H1 (cell line): Measurements from ENCODE around the gene ZNF599. TPM values are rescaled to one million over a fixed set of nuclear protein-coding genes. Genes with fewer than 3 reads are reported as not detected.

Experiments
- ASH2L ChIP-seq: fragments of 200-600, 300-600 bp; sonication (generic); IDR thresholded peaks from one replicate; pipeline ENCODE4 v1.7.1; 2017; ENCODE audit warnings: low read length
- EZH2 ChIP-seq: fragments of 200-600 bp; sonication (generic); IDR thresholded peaks from 2 replicates; pipeline ENCODE4 v1.7.1; 2012; ENCODE audit warnings: low read depth, mild to moderate bottlenecking, moderate library complexity, low read length, inconsistent platforms; ENCODE audit not compliant: severe bottlenecking
- HDAC2 ChIP-seq, 2 experiments: fragments of 300-600 bp in 1 of 2; sonication (generic) in 1 of 2; IDR thresholded peaks; 2 replicates each; pipeline ENCODE4 v1.6.1; 2011 to 2012; ENCODE audit warnings: low read depth in 2 of 2, low read length in 2 of 2, mild to moderate bottlenecking in 2 of 2, moderate library complexity in 2 of 2, borderline replicate concordance in 1 of 2, inconsistent platforms in 1 of 2
- KDM5A ChIP-seq: fragments of 200-600 bp; IDR thresholded peaks from 2 replicates; pipeline ENCODE4 v1.7.1; 2012; ENCODE audit warnings: mild to moderate bottlenecking, low read length, inconsistent platforms, mixed read lengths
- NRF1 ChIP-seq: IDR thresholded peaks from 2 replicates; pipeline ENCODE4 v1.6.1; 2011; ENCODE audit warnings: mild to moderate bottlenecking, low read depth, low read length, improper control_type of control experiment
- RFX5 ChIP-seq: IDR thresholded peaks from 2 replicates; pipeline ENCODE4 v1.6.1; 2011; ENCODE audit warnings: low read depth, low read length, improper control_type of control experiment, borderline replicate concordance
- SAP30 ChIP-seq: fragments of 300-600 bp; sonication (generic); IDR thresholded peaks from 2 replicates; pipeline ENCODE4 v1.7.1; 2012; ENCODE audit warnings: low read length, moderate library complexity, mild to moderate bottlenecking, inconsistent platforms; ENCODE audit not compliant: insufficient read depth, insufficient replicate concordance
- SIRT6 ChIP-seq: IDR thresholded peaks from one replicate; pipeline ENCODE4 v1.7.1; 2012; ENCODE audit warnings: low read length, inconsistent platforms
- SP4 ChIP-seq: IDR thresholded peaks from 2 replicates; pipeline ENCODE4 v1.6.1; 2012; ENCODE audit warnings: low read length, inconsistent platforms
- TBP ChIP-seq: IDR thresholded peaks from 2 replicates; pipeline ENCODE4 v1.6.1; 2011; ENCODE audit warnings: low read depth, low read length, improper control_type of control experiment
- polyA plus RNA-seq, 7 experiments: library from polyadenylated mRNA; depleted of rRNA in 3 of 7; stranded (reverse) in 5 of 7; unstranded in 2 of 7; fragments of >200 nt in 5 of 7; fragments of 200-250 nt in 2 of 7; gene quantifications; 1 replicate in 5 of 7; 2 replicates in 1 of 7; 4 replicates in 1 of 7; pipeline versions ENCODE4 v1.2.1 to v1.2.3, GENCODE V29; 2011 to 2013; ENCODE audit warnings: missing spikeins in 2 of 7, mixed read lengths in 2 of 7
- total RNA-seq: library from RNA; stranded (reverse); fragmentation: NEBNext Ultra II Directional; extraction: Animal tissue kit (Norgen Biotek cat#: 25700); gene quantifications from 2 replicates; pipeline ENCODE4 v1.2.1, GENCODE V29; 2021
- TF ChIP-seq, protein P1 (sequence below): fragments of 300-600 bp; sonication (generic); IDR thresholded peaks from 2 replicates; pipeline ENCODE4 v1.7.1; 2012; ENCODE audit warnings: low read length, moderate library complexity, mild to moderate bottlenecking, inconsistent platforms; ENCODE audit not compliant: insufficient replicate concordance

ZNF599 gene
- total and polyA plus RNA-seq, 2 of the 8 experiments (the other 6 are each of a cell fraction or from before 2014, with no cell fraction given), result 4.8 to 5.4 TPM

DNA sequence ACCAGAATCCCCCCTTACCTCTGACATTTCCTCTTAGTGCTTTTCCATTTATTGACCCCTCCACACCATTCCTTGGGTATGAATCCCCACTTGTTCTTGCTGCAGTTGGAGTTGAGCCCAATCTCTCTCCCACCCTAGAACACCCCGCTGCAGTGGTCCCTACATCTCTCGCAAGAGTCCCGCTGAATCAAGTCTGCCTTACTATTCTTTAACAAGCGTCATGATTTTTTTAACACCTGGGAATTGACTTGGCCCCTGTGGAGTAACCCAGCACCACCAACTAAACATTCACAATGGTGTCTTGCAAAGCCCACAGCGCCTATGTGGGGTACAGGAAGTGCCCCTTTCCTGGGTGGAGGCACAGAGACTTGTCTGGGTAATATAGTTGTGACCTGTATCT is 13.2 kb upstream of the ZNF599 start (continued):
- TF ChIP-seq, protein P1, sequence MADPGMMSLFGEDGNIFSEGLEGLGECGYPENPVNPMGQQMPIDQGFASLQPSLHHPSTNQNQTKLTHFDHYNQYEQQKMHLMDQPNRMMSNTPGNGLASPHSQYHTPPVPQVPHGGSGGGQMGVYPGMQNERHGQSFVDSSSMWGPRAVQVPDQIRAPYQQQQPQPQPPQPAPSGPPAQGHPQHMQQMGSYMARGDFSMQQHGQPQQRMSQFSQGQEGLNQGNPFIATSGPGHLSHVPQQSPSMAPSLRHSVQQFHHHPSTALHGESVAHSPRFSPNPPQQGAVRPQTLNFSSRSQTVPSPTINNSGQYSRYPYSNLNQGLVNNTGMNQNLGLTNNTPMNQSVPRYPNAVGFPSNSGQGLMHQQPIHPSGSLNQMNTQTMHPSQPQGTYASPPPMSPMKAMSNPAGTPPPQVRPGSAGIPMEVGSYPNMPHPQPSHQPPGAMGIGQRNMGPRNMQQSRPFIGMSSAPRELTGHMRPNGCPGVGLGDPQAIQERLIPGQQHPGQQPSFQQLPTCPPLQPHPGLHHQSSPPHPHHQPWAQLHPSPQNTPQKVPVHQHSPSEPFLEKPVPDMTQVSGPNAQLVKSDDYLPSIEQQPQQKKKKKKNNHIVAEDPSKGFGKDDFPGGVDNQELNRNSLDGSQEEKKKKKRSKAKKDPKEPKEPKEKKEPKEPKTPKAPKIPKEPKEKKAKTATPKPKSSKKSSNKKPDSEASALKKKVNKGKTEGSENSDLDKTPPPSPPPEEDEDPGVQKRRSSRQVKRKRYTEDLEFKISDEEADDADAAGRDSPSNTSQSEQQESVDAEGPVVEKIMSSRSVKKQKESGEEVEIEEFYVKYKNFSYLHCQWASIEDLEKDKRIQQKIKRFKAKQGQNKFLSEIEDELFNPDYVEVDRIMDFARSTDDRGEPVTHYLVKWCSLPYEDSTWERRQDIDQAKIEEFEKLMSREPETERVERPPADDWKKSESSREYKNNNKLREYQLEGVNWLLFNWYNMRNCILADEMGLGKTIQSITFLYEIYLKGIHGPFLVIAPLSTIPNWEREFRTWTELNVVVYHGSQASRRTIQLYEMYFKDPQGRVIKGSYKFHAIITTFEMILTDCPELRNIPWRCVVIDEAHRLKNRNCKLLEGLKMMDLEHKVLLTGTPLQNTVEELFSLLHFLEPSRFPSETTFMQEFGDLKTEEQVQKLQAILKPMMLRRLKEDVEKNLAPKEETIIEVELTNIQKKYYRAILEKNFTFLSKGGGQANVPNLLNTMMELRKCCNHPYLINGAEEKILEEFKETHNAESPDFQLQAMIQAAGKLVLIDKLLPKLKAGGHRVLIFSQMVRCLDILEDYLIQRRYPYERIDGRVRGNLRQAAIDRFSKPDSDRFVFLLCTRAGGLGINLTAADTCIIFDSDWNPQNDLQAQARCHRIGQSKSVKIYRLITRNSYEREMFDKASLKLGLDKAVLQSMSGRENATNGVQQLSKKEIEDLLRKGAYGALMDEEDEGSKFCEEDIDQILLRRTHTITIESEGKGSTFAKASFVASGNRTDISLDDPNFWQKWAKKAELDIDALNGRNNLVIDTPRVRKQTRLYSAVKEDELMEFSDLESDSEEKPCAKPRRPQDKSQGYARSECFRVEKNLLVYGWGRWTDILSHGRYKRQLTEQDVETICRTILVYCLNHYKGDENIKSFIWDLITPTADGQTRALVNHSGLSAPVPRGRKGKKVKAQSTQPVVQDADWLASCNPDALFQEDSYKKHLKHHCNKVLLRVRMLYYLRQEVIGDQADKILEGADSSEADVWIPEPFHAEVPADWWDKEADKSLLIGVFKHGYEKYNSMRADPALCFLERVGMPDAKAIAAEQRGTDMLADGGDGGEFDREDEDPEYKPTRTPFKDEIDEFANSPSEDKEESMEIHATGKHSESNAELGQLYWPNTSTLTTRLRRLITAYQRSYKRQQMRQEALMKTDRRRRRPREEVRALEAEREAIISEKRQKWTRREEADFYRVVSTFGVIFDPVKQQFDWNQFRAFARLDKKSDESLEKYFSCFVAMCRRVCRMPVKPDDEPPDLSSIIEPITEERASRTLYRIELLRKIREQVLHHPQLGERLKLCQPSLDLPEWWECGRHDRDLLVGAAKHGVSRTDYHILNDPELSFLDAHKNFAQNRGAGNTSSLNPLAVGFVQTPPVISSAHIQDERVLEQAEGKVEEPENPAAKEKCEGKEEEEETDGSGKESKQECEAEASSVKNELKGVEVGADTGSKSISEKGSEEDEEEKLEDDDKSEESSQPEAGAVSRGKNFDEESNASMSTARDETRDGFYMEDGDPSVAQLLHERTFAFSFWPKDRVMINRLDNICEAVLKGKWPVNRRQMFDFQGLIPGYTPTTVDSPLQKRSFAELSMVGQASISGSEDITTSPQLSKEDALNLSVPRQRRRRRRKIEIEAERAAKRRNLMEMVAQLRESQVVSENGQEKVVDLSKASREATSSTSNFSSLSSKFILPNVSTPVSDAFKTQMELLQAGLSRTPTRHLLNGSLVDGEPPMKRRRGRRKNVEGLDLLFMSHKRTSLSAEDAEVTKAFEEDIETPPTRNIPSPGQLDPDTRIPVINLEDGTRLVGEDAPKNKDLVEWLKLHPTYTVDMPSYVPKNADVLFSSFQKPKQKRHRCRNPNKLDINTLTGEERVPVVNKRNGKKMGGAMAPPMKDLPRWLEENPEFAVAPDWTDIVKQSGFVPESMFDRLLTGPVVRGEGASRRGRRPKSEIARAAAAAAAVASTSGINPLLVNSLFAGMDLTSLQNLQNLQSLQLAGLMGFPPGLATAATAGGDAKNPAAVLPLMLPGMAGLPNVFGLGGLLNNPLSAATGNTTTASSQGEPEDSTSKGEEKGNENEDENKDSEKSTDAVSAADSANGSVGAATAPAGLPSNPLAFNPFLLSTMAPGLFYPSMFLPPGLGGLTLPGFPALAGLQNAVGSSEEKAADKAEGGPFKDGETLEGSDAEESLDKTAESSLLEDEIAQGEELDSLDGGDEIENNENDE, result no peak
- TF ChIP-seq SIRT6, result no peak
- TF ChIP-seq KDM5A, result no peak
- TF ChIP-seq NRF1, result no peak
- TF ChIP-seq TBP, result no peak
- no peak for TF ChIP-seq RFX5
- no peak for TF ChIP-seq SP4
- no peak for TF ChIP-seq SAP30
- TF ChIP-seq ASH2L, result no peak
- no peak for TF ChIP-seq EZH2
- no peak for TF ChIP-seq HDAC2 (IDR thresholded peaks at IDR 0.05; ENCODE audit: borderline replicate concordance in 1 of 2, low read depth in 2 of 2, low read length in 2 of 2)
